SK-N-SH (cell line): ENCODE measurements around the gene PAX2. TPM values are rescaled to one million over a fixed set of nuclear protein-coding genes. Genes with fewer than 3 reads are reported as not detected.

Source experiments
- CTCF ChIA-PET: fragments of 300-600, 350-600 bp; formaldehyde crosslinking; extraction: SDS; loops from one replicate; lab custom pipeline; 2021; lab: Yijun Ruan, JAX
- POLR2A ChIA-PET: fragments of 350-600 bp; sonication (Branson Sonifier 250); formaldehyde crosslinking; extraction: SDS; loops from one replicate; lab custom pipeline; 2020; ENCODE audit warnings: antibody characterized with exemption, inconsistent platforms; lab: Yijun Ruan, JAX
- DNase-seq: peaks from one replicate; pipeline ENCODE4 v3.0.0; 2012
- H2AFZ ChIP-seq: fragments of 200-600 bp; sonication (generic); 2 replicates; pipeline ENCODE4 v1.8.1; 2016; ENCODE audit warnings: antibody characterized with exemption, mild to moderate bottlenecking, low read depth
- H3F3A ChIP-seq: fragments of 200-600 bp; sonication (generic); replicated peaks from 2 replicates; pipeline ENCODE3; 2016; ENCODE audit warnings: antibody characterized with exemption, mild to moderate bottlenecking; ENCODE audit not compliant: insufficient read depth
- H3K27ac ChIP-seq, 2 experiments: fragments of 200-500 bp in 1 of 2; fragments of 200-600 bp in 1 of 2; sonication (Bioruptor generic) in 1 of 2; sonication (generic), shearing (Covaris generic) in 1 of 2; 2 replicates each; pipeline versions ENCODE4 v1.5.1 to v1.6.1; 2014 to 2016; ENCODE audit warnings: low read depth in 2 of 2, inconsistent platforms in 1 of 2, low read length in 1 of 2, mild to moderate bottlenecking in 1 of 2, mixed read lengths in 1 of 2
- H3K27me3 ChIP-seq: fragments of 200-600 bp; sonication (generic), shearing (Covaris generic); 2 replicates; pipeline ENCODE4 v1.6.1; 2016; ENCODE audit warnings: mixed run types; ENCODE audit not compliant: insufficient read depth
- H3K36me3 ChIP-seq, 2 experiments: fragments of 200-500 bp in 1 of 2; fragments of 200-600 bp in 1 of 2; sonication (Bioruptor generic) in 1 of 2; sonication (generic) in 1 of 2; replicated peaks in 1 of 2; 2 replicates each; pipeline versions ENCODE3 to v1.5.1; 2014 to 2016; ENCODE audit warnings: low read length in 1 of 2, mild to moderate bottlenecking in 1 of 2; ENCODE audit not compliant: insufficient read depth in 2 of 2, control insufficient read depth in 1 of 2
- H3K4me1 ChIP-seq, 2 experiments: fragments of 200-500 bp in 1 of 2; fragments of 200-600 bp in 1 of 2; sonication (Bioruptor generic) in 1 of 2; sonication (generic), shearing (Covaris generic) in 1 of 2; 2 replicates each; pipeline versions ENCODE4 v1.5.1 to v1.6.1; 2014 to 2016; ENCODE audit warnings: low read depth in 1 of 2, low read length in 1 of 2, mixed run types in 1 of 2; ENCODE audit not compliant: insufficient read depth in 2 of 2, control insufficient read depth in 1 of 2
- H3K4me2 ChIP-seq: fragments of 200-600 bp; sonication (generic), shearing (Covaris generic); 2 replicates; pipeline ENCODE4 v1.6.1; 2017; ENCODE audit warnings: mixed run types
- H3K4me3 ChIP-seq, 2 experiments: fragments of 200-500 bp in 1 of 2; fragments of 200-600 bp in 1 of 2; sonication (Bioruptor generic) in 1 of 2; sonication (generic), shearing (Covaris generic) in 1 of 2; 2 replicates each; pipeline versions ENCODE4 v1.5.1 to v1.8.1; 2014 to 2016; ENCODE audit warnings: low read depth in 2 of 2, inconsistent platforms in 1 of 2, low read length in 1 of 2, mild to moderate bottlenecking in 1 of 2, mixed read lengths in 1 of 2, moderate library complexity in 1 of 2
- H3K79me2 ChIP-seq: fragments of 200-600 bp; sonication (generic); 2 replicates; pipeline ENCODE4 v1.8.1; 2017; ENCODE audit warnings: mild to moderate bottlenecking; ENCODE audit not compliant: insufficient read depth
- H3K9ac ChIP-seq: fragments of 200-600 bp; sonication (generic); 2 replicates; pipeline ENCODE4 v1.6.1; 2017; ENCODE audit warnings: mixed run types
- H3K9me2 ChIP-seq: fragments of 200-600 bp; sonication (generic); 2 replicates; pipeline ENCODE4 v1.6.1; 2017; ENCODE audit warnings: mixed run types
- H3K9me3 ChIP-seq: fragments of 200-600 bp; sonication (generic); 2 replicates; pipeline ENCODE4 v1.6.1; 2017; ENCODE audit warnings: mixed run types, mild to moderate bottlenecking, moderate library complexity
- H4K20me1 ChIP-seq: fragments of 200-600 bp; sonication (generic); 2 replicates; pipeline ENCODE4 v1.6.1; 2017; ENCODE audit warnings: mild to moderate bottlenecking, mixed run types; ENCODE audit not compliant: insufficient read depth
- ELF1 ChIP-seq: IDR thresholded peaks from 2 replicates; pipeline ENCODE4 v1.4.0; 2012
- EP300 ChIP-seq, 2 experiments: IDR thresholded peaks; 2 replicates each; pipeline versions ENCODE4 v1.4.0 to v1.6.1; 2012; ENCODE audit warnings: borderline replicate concordance in 1 of 2, low read depth in 1 of 2, low read length in 1 of 2
- EZH2phosphoT487 ChIP-seq: fragments of 200-600 bp; sonication (generic); IDR thresholded peaks from 2 replicates; pipeline ENCODE4 v1.6.1; 2017; ENCODE audit warnings: low read depth, mixed run types, mild to moderate bottlenecking, antibody characterized with exemption, moderate library complexity, borderline replicate concordance
- FOSL2 ChIP-seq: IDR thresholded peaks from 2 replicates; pipeline ENCODE4 v1.4.0; 2012; ENCODE audit warnings: low read depth, mild to moderate bottlenecking, moderate library complexity, borderline replicate concordance
- FOXJ3 ChIP-seq: sonication (generic); formaldehyde crosslinking; IDR thresholded peaks from 2 replicates; pipeline ENCODE4 v1.5.1; 2020; ENCODE audit warnings: mild to moderate bottlenecking, missing genetic modification reagents
- GABPA ChIP-seq: IDR thresholded peaks from 2 replicates; pipeline ENCODE4 v1.4.0; 2012; ENCODE audit warnings: low read depth, mild to moderate bottlenecking
- GATA2 ChIP-seq: sonication (generic); formaldehyde crosslinking; IDR thresholded peaks from 2 replicates; pipeline ENCODE4 v1.5.0; 2020; ENCODE audit warnings: mild to moderate bottlenecking, missing genetic modification reagents
- JUND ChIP-seq: IDR thresholded peaks from 2 replicates; pipeline ENCODE4 v1.4.0; 2012
- MEF2A ChIP-seq: IDR thresholded peaks from 2 replicates; pipeline ENCODE4 v1.4.0; 2012; ENCODE audit warnings: low read depth, borderline replicate concordance
- MXI1 ChIP-seq: IDR thresholded peaks from 2 replicates; pipeline ENCODE4 v1.6.1; 2012; ENCODE audit warnings: mild to moderate bottlenecking, low read depth, low read length, improper control_type of control experiment
- NFIC ChIP-seq: IDR thresholded peaks from 2 replicates; pipeline ENCODE4 v1.4.0; 2012; ENCODE audit warnings: borderline replicate concordance
- NRF1 ChIP-seq: IDR thresholded peaks from 2 replicates; pipeline ENCODE4 v1.6.1; 2012; ENCODE audit warnings: low read depth, mild to moderate bottlenecking, low read length
- POLR2AphosphoS5 ChIP-seq: IDR thresholded peaks from 2 replicates; pipeline ENCODE4 v1.6.1; 2012; ENCODE audit warnings: low read depth, low read length
- RAD21 ChIP-seq: IDR thresholded peaks from 2 replicates; pipeline ENCODE4 v1.6.1; 2012; ENCODE audit warnings: mild to moderate bottlenecking, low read length
- RCOR1 ChIP-seq: fragments of 150-350 bp; IDR thresholded peaks from 2 replicates; pipeline ENCODE4 v1.6.1; 2017; ENCODE audit warnings: antibody characterized with exemption, low read length
- REST ChIP-seq: IDR thresholded peaks from 2 replicates; pipeline ENCODE4 v1.6.1; 2012; ENCODE audit warnings: mild to moderate bottlenecking, low read depth, low read length, moderate library complexity
- RFX5 ChIP-seq: IDR thresholded peaks from 2 replicates; pipeline ENCODE4 v1.6.1; 2012; ENCODE audit warnings: mild to moderate bottlenecking, improper control_type of control experiment, low read length
- SIN3A ChIP-seq: IDR thresholded peaks from 2 replicates; pipeline ENCODE4 v1.6.1; 2012; ENCODE audit warnings: low read depth, mild to moderate bottlenecking, low read length, moderate library complexity, borderline replicate concordance
- SMC3 ChIP-seq: IDR thresholded peaks from 2 replicates; pipeline ENCODE4 v1.6.1; 2012; ENCODE audit warnings: low read depth, low read length, improper control_type of control experiment
- TAF1 ChIP-seq: IDR thresholded peaks from 2 replicates; pipeline ENCODE4 v1.6.1; 2012; ENCODE audit warnings: low read depth, mild to moderate bottlenecking, low read length, moderate library complexity, borderline replicate concordance
- TCF12 ChIP-seq: IDR thresholded peaks from 2 replicates; pipeline ENCODE4 v1.4.0; 2012
- TEAD4 ChIP-seq: IDR thresholded peaks from 2 replicates; pipeline ENCODE4 v1.4.0; 2012; ENCODE audit warnings: mild to moderate bottlenecking, borderline replicate concordance; ENCODE audit not compliant: insufficient read depth
- USF1 ChIP-seq: IDR thresholded peaks from 2 replicates; pipeline ENCODE4 v1.4.0; 2012; ENCODE audit warnings: low read depth, borderline replicate concordance
- USF2 ChIP-seq: fragments of 150-350 bp; IDR thresholded peaks from 2 replicates; pipeline ENCODE4 v1.6.1; 2017; ENCODE audit warnings: antibody characterized with exemption, low read length, low read depth, borderline replicate concordance
- YY1 ChIP-seq: IDR thresholded peaks from 2 replicates; pipeline ENCODE4 v1.4.0; 2012; ENCODE audit warnings: low read depth, mild to moderate bottlenecking
- WGBS: methylation state at CpG from one replicate; pipeline ENCODE4 v1.1.6; 2017; ENCODE audit warnings: low lambda C conversion rate; 5-methylcytosine and 5-hydroxymethylcytosine counted together
- polyA plus RNA-seq, 3 experiments: library from polyadenylated mRNA; depleted of rRNA; stranded (reverse); fragments of >200 nt; gene quantifications; 2 replicates each; pipeline ENCODE4 v1.2.3, GENCODE V29; 2012
- TF ChIP-seq, protein P1 (sequence below): fragments of 150-350 bp; IDR thresholded peaks from 2 replicates; pipeline ENCODE4 v1.6.1; 2016; ENCODE audit warnings: mild to moderate bottlenecking, low read depth, low read length
- TF ChIP-seq, protein P2 (sequence below): IDR thresholded peaks from 2 replicates; pipeline ENCODE4 v1.4.0; 2012; ENCODE audit warnings: low read depth

The PAX2 gene
- polyA plus RNA-seq, 1 of the 3 experiments (the other 2 are of a cell fraction), result not detected

DNA sequence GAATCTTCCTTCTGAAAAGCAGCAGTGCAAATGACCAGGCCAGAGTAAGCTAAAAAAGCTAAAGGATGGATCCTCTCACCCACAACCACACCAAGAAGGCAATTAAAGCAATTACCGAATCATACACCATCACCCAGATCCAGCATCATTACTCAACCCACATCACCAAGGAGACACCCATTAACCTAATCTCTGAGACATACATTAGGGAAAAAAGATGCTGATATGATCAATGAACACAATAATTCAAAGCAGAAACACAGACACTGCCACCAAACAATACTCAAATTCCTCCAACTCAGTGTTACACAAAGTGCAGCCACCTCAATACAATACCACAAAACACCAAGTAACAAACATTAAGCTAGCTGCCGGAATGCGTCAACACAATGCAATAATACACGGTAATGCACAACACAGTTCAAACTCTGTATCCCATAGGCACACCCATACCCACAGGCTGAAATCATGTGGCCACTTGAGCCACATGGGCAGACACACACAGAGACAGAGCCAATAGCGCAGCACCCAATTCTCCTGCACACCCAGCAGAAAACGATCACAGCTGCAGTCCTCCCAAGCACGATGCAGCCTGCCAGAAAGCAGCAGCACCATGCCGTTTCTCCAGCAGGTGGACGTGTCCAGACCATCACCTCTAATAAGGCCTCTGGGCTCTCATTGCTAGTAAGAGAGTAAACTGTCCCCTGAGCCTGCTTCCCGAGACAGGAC, 21.5 kb downstream of the PAX2 start:
- Histone ChIP-seq H3K9me3 (no peaks in the 10 kb centered on the region), H3K4me3 (no peak overlapping the region), H3K79me2 (no peaks in the 10 kb centered on the region), H4K20me1 (no peaks in the 10 kb centered on the region), H3F3A (no peaks in the 10 kb centered on the region), H3K4me1 (peaks cover 0 to 35% of the 10 kb centered on the region in 2 experiments; a peak in 2 of 4 replicates), H3K9ac (no peak overlapping the region), H3K27ac (peak overlapping the region in 1 of 2 experiments; percentile 97; a peak in 2 of 4 replicates), H2AFZ (no peak overlapping the region), H3K36me3 (no peaks in the 10 kb centered on the region), H3K27me3 (peaks cover 37% of the 10 kb centered on the region), H3K9me2 (no peaks in the 10 kb centered on the region), H3K4me2 (no peak overlapping the region)
- ChIA-PET POLR2A (interaction anchor here (0.7 to 2.6 kb wide), 2 partner anchors 41 to 111 kb away, joined by 3 to 8 read pairs; no protein-coding TSS in a partner anchor), CTCF (interaction anchor here (0.6 to 7.4 kb wide), 24 partner anchors 9 to 238 kb away, joined by 3 to 65 read pairs (median 5); partner anchors contain the start of gene PAX2)
- WGBS, result 12% methylated on average over 10 of the region's 10 CpGs
- TF ChIP-seq MEF2A (no peak), FOSL2 (no peak), TAF1 (no peak), SMC3 (peak; percentile 28; the same call in 1 of the 2 replicates), NFIC (no peak), USF2 (no peak), USF1 (no peak), JUND (no peak), SIN3A (no peak), ELF1 (no peak), EZH2phosphoT487 (no peak), RFX5 (no peak), GATA2 (CRISPR knock-in tag) (peak; percentile 96), YY1 (no peak), GABPA (no peak), RAD21 (peak; percentile 49), FOXJ3 (CRISPR knock-in tag) (peak; percentile 74), POLR2AphosphoS5 (no peak), TCF12 (no peak), REST (no peak), RCOR1 (peak; percentile 44; the same call in 1 of the 2 replicates), EP300 (IDR thresholded peaks at IDR 0.05; ENCODE audit: borderline replicate concordance in 1 of 2, low read depth in 1 of 2, low read length in 1 of 2) (peak in 1 of 2 experiments; percentile 79; a peak in 2 of 4 replicates), NRF1 (no peak), TEAD4 (no peak), MXI1 (peak; percentile 93)
- TF ChIP-seq, protein P1, sequence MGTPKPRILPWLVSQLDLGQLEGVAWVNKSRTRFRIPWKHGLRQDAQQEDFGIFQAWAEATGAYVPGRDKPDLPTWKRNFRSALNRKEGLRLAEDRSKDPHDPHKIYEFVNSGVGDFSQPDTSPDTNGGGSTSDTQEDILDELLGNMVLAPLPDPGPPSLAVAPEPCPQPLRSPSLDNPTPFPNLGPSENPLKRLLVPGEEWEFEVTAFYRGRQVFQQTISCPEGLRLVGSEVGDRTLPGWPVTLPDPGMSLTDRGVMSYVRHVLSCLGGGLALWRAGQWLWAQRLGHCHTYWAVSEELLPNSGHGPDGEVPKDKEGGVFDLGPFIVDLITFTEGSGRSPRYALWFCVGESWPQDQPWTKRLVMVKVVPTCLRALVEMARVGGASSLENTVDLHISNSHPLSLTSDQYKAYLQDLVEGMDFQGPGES, result no peak
- TF ChIP-seq, protein P2, sequence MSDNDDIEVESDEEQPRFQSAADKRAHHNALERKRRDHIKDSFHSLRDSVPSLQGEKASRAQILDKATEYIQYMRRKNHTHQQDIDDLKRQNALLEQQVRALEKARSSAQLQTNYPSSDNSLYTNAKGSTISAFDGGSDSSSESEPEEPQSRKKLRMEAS, result no peak
- DNase-seq, result peak; percentile 76
